OCI-LY1 (cell line): ENCODE data around the gene CAPN3.

Source experiments
- EZH2 ChIP-seq: fragments of 200-600 bp; sonication (generic), shearing (Covaris generic); IDR thresholded peaks from 2 replicates; pipeline ENCODE4 v1.8.0; 2017; ENCODE audit warnings: borderline replicate concordance, mixed run types, mild to moderate bottlenecking, antibody characterized with exemption, low read length, moderate library complexity, mixed read lengths
- TF ChIP-seq, protein P1 (sequence below): fragments of 200-600 bp; sonication (generic), shearing (Covaris generic); IDR thresholded peaks from 2 replicates; pipeline ENCODE4 v1.5.1; 2017; ENCODE audit warnings: mild to moderate bottlenecking, antibody characterized with exemption, low read length, moderate library complexity, mixed read lengths

DNA sequence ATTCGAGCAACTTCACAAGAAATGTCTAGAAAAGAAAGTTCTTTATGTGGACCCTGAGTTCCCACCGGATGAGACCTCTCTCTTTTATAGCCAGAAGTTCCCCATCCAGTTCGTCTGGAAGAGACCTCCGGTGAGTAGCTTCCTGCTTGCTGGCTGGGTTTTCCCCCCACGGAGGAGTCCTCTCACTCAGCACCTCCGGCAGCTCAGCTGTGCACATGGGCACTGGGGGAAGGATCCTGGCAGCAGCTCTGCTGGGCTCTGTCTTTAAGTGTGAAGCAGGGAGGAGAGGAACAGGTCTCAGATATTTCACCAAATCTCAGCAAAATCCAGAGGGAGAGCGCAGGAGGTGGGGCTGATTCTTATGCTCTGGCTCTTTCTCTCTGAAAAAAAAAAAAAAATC is 684 bp downstream of the CAPN3 start:
- TF ChIP-seq, protein P1, sequence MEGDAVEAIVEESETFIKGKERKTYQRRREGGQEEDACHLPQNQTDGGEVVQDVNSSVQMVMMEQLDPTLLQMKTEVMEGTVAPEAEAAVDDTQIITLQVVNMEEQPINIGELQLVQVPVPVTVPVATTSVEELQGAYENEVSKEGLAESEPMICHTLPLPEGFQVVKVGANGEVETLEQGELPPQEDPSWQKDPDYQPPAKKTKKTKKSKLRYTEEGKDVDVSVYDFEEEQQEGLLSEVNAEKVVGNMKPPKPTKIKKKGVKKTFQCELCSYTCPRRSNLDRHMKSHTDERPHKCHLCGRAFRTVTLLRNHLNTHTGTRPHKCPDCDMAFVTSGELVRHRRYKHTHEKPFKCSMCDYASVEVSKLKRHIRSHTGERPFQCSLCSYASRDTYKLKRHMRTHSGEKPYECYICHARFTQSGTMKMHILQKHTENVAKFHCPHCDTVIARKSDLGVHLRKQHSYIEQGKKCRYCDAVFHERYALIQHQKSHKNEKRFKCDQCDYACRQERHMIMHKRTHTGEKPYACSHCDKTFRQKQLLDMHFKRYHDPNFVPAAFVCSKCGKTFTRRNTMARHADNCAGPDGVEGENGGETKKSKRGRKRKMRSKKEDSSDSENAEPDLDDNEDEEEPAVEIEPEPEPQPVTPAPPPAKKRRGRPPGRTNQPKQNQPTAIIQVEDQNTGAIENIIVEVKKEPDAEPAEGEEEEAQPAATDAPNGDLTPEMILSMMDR: no peak
- TF ChIP-seq EZH2: no peak
